GM18951 (cell line): Measurements from ENCODE around the gene TRPM1.

Experiments
- POLR2A ChIP-seq: IDR thresholded peaks from 4 replicates; pipeline ENCODE4 v1.6.1; 2011; ENCODE audit warnings: mild to moderate bottlenecking; ENCODE audit not compliant: insufficient read length, insufficient read depth; ENCODE audit errors: extremely low read depth
- in situ Hi-C: fragments of 300-500 bp; cut with MboI; formaldehyde crosslinking; loops from one replicate; pipeline ENCODE4 v1.12.0; 2022; ENCODE audit warnings: low sequenced_read_pairs, mixed read lengths, inconsistent platforms; ENCODE audit not compliant: unreplicated experiment

Gene TRPM1

GRCh38 chr15:31130576-31131237 lies 29.2 kb upstream of the TRPM1 start:
- TF ChIP-seq POLR2A = no peak
- in situ Hi-C loops = no loop called here

GRCh38 chr15:31129769-31130303 lies 28.3 kb upstream of the TRPM1 start:
- in situ Hi-C loops = no loop called here
- TF ChIP-seq POLR2A = no peak

DNA sequence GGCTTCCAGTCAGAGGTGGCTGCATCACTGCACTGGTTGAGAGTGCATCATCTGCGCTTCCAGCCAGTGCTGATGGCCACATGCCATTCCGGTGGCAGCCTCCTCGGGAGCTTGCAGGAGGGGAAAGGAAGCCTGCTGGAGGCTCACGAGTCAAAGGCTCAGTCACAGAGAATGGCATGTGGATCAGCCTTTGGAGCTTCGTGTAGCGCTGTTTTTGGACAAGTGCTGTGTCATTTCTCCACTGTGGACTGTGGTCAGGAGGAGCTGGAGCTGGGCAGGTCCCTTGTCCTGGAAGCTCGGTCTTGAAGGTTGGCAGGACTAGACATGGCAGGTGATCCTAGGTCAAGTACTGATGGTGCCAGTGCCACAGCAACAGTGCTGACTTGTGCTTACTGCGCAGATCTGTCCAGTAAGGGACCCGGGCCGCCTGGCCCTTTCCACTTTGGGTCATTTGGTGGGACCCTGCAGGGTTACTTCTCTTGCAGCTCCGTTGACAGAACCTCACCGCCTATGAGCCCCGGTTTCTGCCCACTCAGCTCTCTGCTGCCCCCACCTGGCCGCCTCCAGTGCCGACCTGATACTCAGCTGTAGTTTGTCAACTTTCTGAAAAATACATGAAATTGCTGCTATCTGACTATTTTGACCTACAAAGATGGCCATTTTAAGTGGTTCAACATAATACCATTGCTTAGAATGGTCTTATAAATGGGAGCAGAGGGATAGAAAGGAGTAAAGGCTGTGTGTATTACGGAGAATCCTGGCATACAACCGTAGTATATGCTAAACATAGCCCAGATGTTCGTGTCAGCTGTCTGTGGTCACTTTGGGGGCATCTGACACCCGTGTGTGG lies 27.6 kb upstream of the TRPM1 start:
- in situ Hi-C loops = no loop called here
- TF ChIP-seq POLR2A = no peak

DNA sequence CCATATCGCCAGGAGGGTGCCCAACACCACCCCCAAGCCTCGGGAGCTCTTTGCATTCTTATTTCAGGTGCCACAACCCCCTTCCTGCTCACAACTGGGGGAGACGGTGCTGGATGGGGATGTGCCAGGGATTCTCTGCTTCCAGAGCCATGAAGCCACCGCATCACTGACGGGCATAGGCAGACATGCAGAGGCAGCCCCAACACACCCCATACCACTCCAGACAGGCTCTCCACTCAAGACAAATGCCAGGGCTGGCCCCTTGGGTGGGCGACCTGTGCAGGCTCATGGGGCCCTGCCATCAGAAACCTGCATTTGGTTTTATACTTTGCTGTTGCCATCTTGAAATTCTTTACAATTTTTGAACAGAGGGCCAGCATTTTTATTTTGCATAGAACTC lies 27.0 kb upstream of the TRPM1 start:
- TF ChIP-seq POLR2A = no peak
- in situ Hi-C loops = no loop called here

DNA sequence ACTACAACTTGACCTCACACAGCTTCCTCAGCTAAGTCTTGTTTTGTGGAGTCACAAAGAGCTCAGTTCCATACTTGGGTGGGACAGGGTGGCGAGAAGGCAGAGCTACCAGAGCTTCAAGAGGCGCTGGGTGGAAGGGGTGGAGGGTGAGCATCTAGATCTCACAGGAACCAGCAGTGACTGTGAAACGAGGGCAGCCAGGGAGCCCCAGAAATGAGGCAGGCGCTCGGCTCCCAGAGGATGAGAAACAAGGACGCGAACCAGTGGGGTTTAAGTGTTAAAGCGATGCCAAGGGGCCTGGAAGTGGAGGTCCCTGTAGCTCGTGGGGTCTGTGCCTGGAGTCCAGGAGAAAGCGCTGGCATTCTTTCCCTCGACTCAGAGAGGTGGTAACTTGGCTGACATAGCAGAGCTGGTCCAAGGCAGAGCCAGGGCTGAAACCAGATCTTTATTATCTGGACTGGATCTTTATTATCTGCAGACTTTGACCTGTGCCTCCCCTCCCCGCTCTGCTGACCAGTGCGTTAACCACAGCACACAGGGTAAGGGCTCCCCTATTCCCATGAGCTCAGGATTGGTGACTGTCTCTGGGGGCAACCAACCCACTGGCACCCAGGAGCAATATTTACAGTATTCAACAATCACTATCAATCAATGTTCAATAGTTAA lies 26.2 kb upstream of the TRPM1 start:
- TF ChIP-seq POLR2A = no peak
- in situ Hi-C loops = no loop called here

GRCh38 chr15:31125061-31125460 lies 23.5 kb upstream of the TRPM1 start:
- in situ Hi-C loops = no loop called here

GRCh38 chr15:31116423-31117030 lies 15.0 kb upstream of the TRPM1 start:
- no peak for TF ChIP-seq POLR2A
- in situ Hi-C loops = no loop called here

More at GRCh38 chr15:31125061-31125460, 23.5 kb upstream of the TRPM1 start:
- no peak for TF ChIP-seq POLR2A

- no peak for TF ChIP-seq POLR2A
- in situ Hi-C loops = no loop called here
These were observed 9.6 kb upstream of the TRPM1 start for GRCh38 chr15:31111091-31111647.

- TF ChIP-seq POLR2A = no peak
- in situ Hi-C loops = no loop called here
These were observed 7.3 kb upstream of the TRPM1 start for GRCh38 chr15:31108836-31109235.

DNA sequence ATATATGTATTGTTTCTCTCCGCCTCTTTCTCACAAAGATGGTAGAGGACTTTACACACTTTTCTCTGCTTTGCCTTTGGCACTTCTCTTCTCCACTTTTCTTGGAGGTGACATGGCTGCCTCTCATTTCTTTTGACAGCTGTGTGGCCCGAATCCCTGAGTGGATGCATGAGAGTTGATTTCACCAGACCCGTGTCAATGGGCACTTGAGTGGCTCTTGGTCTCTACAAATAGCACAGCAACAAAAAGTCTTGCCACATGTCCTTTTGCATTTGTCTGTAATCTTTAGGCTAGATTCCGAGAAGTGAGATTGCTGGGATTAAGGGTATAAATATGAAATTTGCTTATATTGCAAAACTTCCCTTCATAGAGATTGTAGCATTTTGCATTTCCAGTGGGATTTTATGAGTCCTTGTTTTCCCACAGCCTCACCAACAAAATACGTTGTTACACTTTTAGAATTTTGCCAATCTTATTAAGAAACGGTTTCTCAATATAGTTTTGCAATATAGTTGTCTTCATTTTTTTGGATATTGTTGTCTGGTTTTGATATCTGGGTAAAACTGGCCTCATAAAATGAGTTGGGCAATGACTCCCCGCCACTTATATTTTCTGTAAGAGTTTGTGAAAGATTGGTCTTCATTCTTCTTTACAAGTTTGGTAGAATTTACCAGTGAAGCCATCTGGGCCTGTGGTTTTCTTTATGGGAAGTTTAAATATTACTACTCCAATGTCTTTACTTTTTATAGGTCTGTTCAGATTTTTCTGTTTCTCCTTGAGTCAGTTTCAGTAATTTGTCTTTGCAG lies 5.2 kb upstream of the TRPM1 start:
- in situ Hi-C loops = no loop called here
- TF ChIP-seq POLR2A = no peak

GRCh38 chr15:31104003-31104402 lies 2.5 kb upstream of the TRPM1 start:
- in situ Hi-C loops = no loop called here
- TF ChIP-seq POLR2A = no peak
